ENCODE measurements around the gene ZDHHC4. TPM values are rescaled to one million over a fixed set of nuclear protein-coding genes. Genes with fewer than 3 reads are reported as not detected.

ZDHHC4 gene
- total and polyA plus RNA-seq, 9 donors, result 35.9 to 92.0 (median 47.8) TPM

GRCh38 chr7:6558837-6559236 is 18.4 kb upstream of the ZDHHC4 start:
- TF ChIP-seq EP300 (IDR thresholded peaks at IDR 0.05) (no peak), CTCF (IDR thresholded peaks at IDR 0.05) (no peak), POLR2A (IDR thresholded peaks at IDR 0.05) (no peak)
- no peak for DNase-seq
- WGBS, 3 donors, result 49 to 59% (median 53%) methylated on average over 6 of the region's 6 CpGs

GRCh38 chr7:6559896-6560295 is 17.4 kb upstream of the ZDHHC4 start:
- no peak for DNase-seq
- 19 to 29% (median 27%) methylated on average over 3 of the region's 3 CpGs for WGBS, 3 donors
- Histone ChIP-seq H3K9me3 (no peaks in the 10 kb centered on the region), H3K27me3 (no peaks in the 10 kb centered on the region), H3K4me1 (ENCODE audit: insufficient read depth) (no peaks in the 10 kb centered on the region), H3K36me3 (no peaks in the 10 kb centered on the region), H3K4me3 (no peak overlapping the region), H3K27ac (no peak overlapping the region)
- TF ChIP-seq CTCF (IDR thresholded peaks at IDR 0.05) (no peak), EP300 (IDR thresholded peaks at IDR 0.05) (no peak), POLR2A (IDR thresholded peaks at IDR 0.05) (no peak)
- intact Hi-C loops (cut with DNase I), result no loop called here

More at GRCh38 chr7:6558837-6559236, 18.4 kb upstream of the ZDHHC4 start:
- H3K36me3 ChIP-seq, result no peaks in the 10 kb centered on the region
- no peaks in the 10 kb centered on the region for H3K27me3 ChIP-seq
- H3K4me1 ChIP-seq (ENCODE audit: insufficient read depth), result no peaks in the 10 kb centered on the region
- H3K27ac ChIP-seq, result no peak overlapping the region
- no peak overlapping the region for H3K4me3 ChIP-seq
- no peaks in the 10 kb centered on the region for H3K9me3 ChIP-seq
- intact Hi-C loops (cut with DNase I), result no loop called here

GRCh38 chr7:6562106-6562505 is 15.1 kb upstream of the ZDHHC4 start:
- TF ChIP-seq POLR2A (IDR thresholded peaks at IDR 0.05) (no peak), EP300 (IDR thresholded peaks at IDR 0.05) (no peak), CTCF (IDR thresholded peaks at IDR 0.05) (no peak)
- DNase-seq, result no peak
- Histone ChIP-seq H3K27ac (no peak overlapping the region), H3K36me3 (no peaks in the 10 kb centered on the region), H3K4me1 (ENCODE audit: insufficient read depth) (no peaks in the 10 kb centered on the region), H3K4me3 (no peak overlapping the region), H3K9me3 (no peaks in the 10 kb centered on the region), H3K27me3 (no peaks in the 10 kb centered on the region)
- WGBS, 3 donors, result 80 to 93% (median 85%) methylated on average over 1 of the region's 1 CpG
- intact Hi-C loops (cut with DNase I), result no loop called here

- 74 to 82% (median 77%) methylated on average over 12 of the region's 12 CpGs for WGBS, 3 donors
- Histone ChIP-seq H3K4me3 (no peak overlapping the region), H3K27ac (no peak overlapping the region), H3K27me3 (no peaks in the 10 kb centered on the region), H3K9me3 (no peaks in the 10 kb centered on the region), H3K36me3 (no peaks in the 10 kb centered on the region), H3K4me1 (ENCODE audit: insufficient read depth) (no peaks in the 10 kb centered on the region)
- intact Hi-C loops (cut with DNase I), result no loop called here
- DNase-seq, result no peak
- TF ChIP-seq CTCF (IDR thresholded peaks at IDR 0.05) (no peak), EP300 (IDR thresholded peaks at IDR 0.05) (no peak), POLR2A (IDR thresholded peaks at IDR 0.05) (no peak)
These were observed 13.1 kb upstream of the ZDHHC4 start for GRCh38 chr7:6563936-6564770.
